T-helper 17 cell (primary cell): ENCODE measurements around the gene ARID5B. TPM values are rescaled to one million over a fixed set of nuclear protein-coding genes. Genes with fewer than 3 reads are reported as not detected.

ENCODE experiments used
- ATAC-seq: fragments of 150-1000 bp; cut with Tn5 transposase; 2 replicates; pipeline ENCODE4 v1.10.0; 2021; ENCODE audit warnings: mild to moderate bottlenecking, moderate library complexity
- DNase-seq, 3 donors: peaks; one replicate each; pipeline versions ENCODE4 v3.0.0 to v3.0.0-alpha.2; 2020 to 2021
- H3K9me3 ChIP-seq: one replicate; pipeline ENCODE4 v1.7.0; 2013; ENCODE audit warnings: low read length, mild to moderate bottlenecking; ENCODE audit not compliant: control insufficient read depth, poor library complexity, severe bottlenecking
- H3K27ac Mint-ChIP-seq: one replicate; pipeline ENCODE4 v1.8.0; 2022; ENCODE audit warnings: mild to moderate bottlenecking, moderate library complexity, mixed read lengths
- H3K27me3 Mint-ChIP-seq: one replicate; pipeline ENCODE4 v1.8.0; 2022; ENCODE audit warnings: mixed read lengths
- H3K36me3 Mint-ChIP-seq: one replicate; pipeline ENCODE4 v1.8.0; 2022; ENCODE audit warnings: low read depth, mixed read lengths
- H3K4me1 Mint-ChIP-seq: one replicate; pipeline ENCODE4 v1.8.0; 2022; ENCODE audit warnings: mild to moderate bottlenecking, mixed read lengths
- H3K4me3 Mint-ChIP-seq: one replicate; pipeline ENCODE4 v1.8.0; 2022; ENCODE audit warnings: mild to moderate bottlenecking, moderate library complexity, mixed read lengths
- total RNA-seq, 4 donors: library from RNA in 2 of 4; stranded (reverse) in 2 of 4; gene quantifications; one replicate each; pipeline ENCODE4 v1.2.3 and lab custom pipeline; 2022 to 2026

ARID5B gene
- total RNA-seq, 2 donors from 2014 or later: 58.2 to 67.6 TPM

DNA sequence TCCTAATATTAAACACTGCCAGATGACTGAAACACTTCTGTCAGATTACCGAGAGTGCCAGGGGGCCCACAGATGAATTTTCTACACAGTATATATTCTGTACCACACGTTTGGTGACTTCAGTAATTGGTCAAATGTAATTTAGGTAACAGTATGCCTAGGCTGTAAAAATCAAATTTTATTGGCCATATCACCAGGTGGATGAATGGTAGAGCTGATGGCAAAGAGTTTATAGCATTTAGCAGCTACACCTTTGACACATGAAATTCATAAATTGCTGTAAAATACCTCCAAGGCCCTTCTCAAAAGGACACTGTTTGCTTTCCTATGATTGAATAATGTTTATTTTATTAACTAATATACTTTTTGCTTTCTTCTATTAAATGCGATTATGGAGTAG is 101.3 kb downstream of the ARID5B start:
- H3K4me3 Mint-ChIP-seq: no peak overlapping the region
- ATAC-seq (no peak), DNase-seq (no peak)
- peaks cover 28% of the 10 kb centered on the region for H3K4me1 Mint-ChIP-seq
- no peaks in the 10 kb centered on the region for H3K9me3 ChIP-seq
- no peaks in the 10 kb centered on the region for H3K27me3 Mint-ChIP-seq
- peak overlapping the region; percentile 74 for H3K27ac Mint-ChIP-seq
- peaks cover 11% of the 10 kb centered on the region for H3K36me3 Mint-ChIP-seq

DNA sequence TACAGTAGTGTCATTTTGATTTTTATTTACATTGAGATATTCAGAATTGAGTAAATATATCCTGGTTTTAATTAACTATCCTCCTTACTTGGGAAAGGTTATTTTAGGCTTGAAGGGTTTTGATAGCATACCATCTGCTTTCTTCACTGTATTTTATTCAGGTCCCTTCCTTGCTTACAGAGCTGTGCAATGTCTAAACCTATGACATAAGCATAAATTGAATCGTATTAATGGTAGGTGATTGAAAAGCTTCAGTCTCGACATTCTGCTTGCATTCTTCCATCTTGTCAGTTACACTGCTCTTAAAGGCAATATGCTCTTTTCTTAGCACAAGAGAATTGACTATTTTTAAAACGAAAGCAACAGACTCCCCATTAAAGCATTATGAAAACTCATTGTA is 102.5 kb downstream of the ARID5B start:
- Mint-ChIP-seq H3K4me3 (no peak overlapping the region), H3K27me3 (no peaks in the 10 kb centered on the region), H3K27ac (no peak overlapping the region), H3K36me3 (peaks cover 11% of the 10 kb centered on the region), H3K4me1 (peaks cover 28% of the 10 kb centered on the region)
- no peaks in the 10 kb centered on the region for H3K9me3 ChIP-seq
- no peak for DNase-seq
- no peak for ATAC-seq

DNA sequence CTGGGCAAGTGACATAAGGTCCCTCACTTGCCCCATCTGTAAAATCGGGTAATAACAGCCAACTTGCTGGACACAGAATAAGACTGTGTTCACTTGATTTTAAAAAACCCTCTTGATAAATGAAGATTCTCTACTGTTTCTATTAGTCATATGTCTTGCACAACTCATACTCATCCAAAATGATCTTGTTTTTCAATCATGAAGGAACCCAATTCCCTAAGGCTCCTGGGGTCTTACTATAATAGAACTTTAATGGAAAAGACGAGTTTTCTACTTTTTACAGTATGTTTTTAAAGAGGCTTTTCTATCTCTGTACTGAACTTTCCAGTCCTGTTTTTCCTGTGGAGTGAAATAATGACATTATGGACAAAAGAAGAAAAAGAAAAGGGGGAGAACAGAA is 103.8 kb downstream of the ARID5B start:
- Mint-ChIP-seq H3K27me3 (no peaks in the 10 kb centered on the region), H3K4me3 (no peak overlapping the region), H3K4me1 (peaks cover 28% of the 10 kb centered on the region), H3K36me3 (peaks cover 9% of the 10 kb centered on the region), H3K27ac (peak overlapping the region; percentile 48)
- ATAC-seq: no peak
- no peaks in the 10 kb centered on the region for H3K9me3 ChIP-seq
- DNase-seq: no peak

DNA sequence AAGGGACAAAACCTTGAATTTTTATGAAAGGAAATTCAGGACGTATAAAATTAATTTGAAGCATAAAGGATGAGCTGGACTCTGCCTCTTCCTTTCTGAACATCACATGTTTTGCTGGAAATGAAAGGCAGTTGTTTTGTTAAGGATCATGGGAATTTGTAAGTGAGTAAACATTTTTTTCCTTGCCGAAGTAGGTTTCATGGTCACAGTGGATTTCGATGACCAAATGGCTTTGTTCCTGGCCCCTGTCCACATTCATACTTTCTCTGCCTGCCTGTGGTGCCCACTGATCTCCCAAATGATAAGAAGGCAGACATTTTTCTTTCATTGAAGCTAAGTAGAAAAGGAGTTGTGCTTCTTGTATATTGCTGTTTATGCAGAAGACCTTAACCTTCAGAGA is 104.2 kb downstream of the ARID5B start:
- ATAC-seq: no peak
- Mint-ChIP-seq H3K4me3 (no peak overlapping the region), H3K27me3 (no peaks in the 10 kb centered on the region), H3K27ac (peak overlapping the region; percentile 48), H3K36me3 (peaks cover 7% of the 10 kb centered on the region), H3K4me1 (peaks cover 26% of the 10 kb centered on the region)
- H3K9me3 ChIP-seq: no peaks in the 10 kb centered on the region
- no peak for DNase-seq

DNA sequence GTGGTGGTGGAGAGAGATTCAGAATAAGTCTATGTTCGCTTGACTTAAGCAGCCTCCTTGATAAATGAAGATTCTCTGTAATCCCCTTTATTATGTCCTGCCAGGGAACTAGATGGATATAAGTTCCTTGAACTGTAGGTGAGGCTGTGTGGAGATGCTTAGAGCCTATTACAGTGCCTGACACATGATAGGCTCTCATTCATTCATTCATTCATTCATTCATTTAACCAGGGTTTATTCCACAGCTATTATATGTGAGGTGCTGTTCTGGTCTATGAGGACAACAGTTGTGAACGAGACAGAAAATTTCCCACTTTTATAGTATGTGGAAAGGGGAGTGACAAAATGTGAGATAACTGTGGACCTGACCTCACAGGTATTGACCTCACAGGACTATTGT is 105.6 kb downstream of the ARID5B start:
- H3K4me3 Mint-ChIP-seq: no peak overlapping the region
- H3K4me1 Mint-ChIP-seq: peaks cover 19% of the 10 kb centered on the region
- H3K27me3 Mint-ChIP-seq: no peaks in the 10 kb centered on the region
- ATAC-seq (no peak), DNase-seq (no peak)
- H3K36me3 Mint-ChIP-seq: peaks cover 8% of the 10 kb centered on the region
- H3K9me3 ChIP-seq: no peaks in the 10 kb centered on the region
- H3K27ac Mint-ChIP-seq: peak overlapping the region; percentile 0

DNA sequence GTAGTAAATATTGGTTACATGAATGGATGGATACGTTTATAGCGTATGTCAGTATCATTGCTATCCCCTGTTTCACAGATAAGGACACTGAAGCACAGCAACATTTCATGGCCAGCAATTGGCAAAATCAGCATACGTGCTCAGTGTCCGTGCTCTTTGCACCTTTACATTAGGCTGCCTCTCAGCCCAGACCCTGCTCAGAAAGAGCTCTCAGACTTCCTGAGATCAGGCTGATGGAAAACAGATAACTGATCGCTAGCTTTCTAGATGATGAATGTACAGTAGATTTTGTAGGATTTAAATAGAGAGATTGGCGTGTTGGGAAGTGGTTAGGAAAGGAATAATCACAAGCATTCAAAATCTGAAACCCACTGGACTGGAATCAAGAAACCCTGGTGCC is 106.7 kb downstream of the ARID5B start:
- H3K36me3 Mint-ChIP-seq: peaks cover 6% of the 10 kb centered on the region
- ATAC-seq (no peak), DNase-seq (no peak)
- no peak overlapping the region for H3K4me3 Mint-ChIP-seq
- no peaks in the 10 kb centered on the region for H3K9me3 ChIP-seq
- H3K27ac Mint-ChIP-seq: no peak overlapping the region
- H3K4me1 Mint-ChIP-seq: peaks cover 16% of the 10 kb centered on the region
- H3K27me3 Mint-ChIP-seq: no peaks in the 10 kb centered on the region

DNA sequence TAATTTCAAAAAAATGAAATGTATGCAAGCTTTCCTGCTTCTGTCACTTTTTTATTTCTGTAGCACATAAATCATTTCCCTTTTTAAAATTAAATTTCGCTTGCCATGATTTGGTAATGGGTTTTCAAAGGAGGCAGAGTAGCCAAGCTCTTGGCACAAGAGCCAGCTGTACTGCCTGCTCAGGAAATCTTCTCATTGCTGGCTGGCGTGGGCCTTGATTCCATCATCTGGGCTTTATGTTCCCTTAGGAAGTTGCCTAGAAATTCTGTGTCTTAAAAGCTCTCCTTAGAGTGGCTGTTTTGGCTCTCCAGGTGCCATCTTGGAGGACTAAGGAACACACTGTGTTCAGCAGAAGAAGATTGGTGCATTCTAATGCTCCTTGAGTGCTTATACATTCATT is 107.4 kb downstream of the ARID5B start:
- Mint-ChIP-seq H3K27ac (no peak overlapping the region), H3K4me1 (peaks cover 16% of the 10 kb centered on the region), H3K27me3 (no peaks in the 10 kb centered on the region), H3K36me3 (peaks cover 6% of the 10 kb centered on the region), H3K4me3 (no peak overlapping the region)
- no peak for DNase-seq
- H3K9me3 ChIP-seq: no peaks in the 10 kb centered on the region
- ATAC-seq: no peak

DNA sequence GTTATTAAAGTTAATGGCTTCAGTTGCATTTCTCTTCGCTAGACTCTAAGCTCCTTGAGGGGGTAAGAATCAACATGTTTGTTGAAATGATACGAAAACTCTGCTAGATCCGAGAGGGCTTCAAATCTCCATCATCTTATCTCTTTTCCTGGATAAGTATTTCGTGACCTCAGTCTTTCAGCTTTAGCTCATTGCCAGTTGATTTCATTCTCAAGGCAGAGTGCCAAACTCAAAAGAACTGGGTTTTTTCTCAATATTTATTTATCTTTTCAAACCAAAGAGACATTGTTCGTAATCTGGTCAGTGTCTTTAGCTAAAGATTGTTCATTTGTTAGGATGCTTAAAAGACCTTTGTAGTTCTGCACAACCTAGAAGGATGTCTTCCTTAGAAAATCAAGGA is 108.9 kb downstream of the ARID5B start:
- DNase-seq (no peak), ATAC-seq (no peak)
- no peaks in the 10 kb centered on the region for H3K9me3 ChIP-seq
- Mint-ChIP-seq H3K36me3 (peaks cover 5% of the 10 kb centered on the region), H3K4me3 (no peak overlapping the region), H3K27me3 (no peaks in the 10 kb centered on the region), H3K27ac (no peak overlapping the region), H3K4me1 (peaks cover 12% of the 10 kb centered on the region)

DNA sequence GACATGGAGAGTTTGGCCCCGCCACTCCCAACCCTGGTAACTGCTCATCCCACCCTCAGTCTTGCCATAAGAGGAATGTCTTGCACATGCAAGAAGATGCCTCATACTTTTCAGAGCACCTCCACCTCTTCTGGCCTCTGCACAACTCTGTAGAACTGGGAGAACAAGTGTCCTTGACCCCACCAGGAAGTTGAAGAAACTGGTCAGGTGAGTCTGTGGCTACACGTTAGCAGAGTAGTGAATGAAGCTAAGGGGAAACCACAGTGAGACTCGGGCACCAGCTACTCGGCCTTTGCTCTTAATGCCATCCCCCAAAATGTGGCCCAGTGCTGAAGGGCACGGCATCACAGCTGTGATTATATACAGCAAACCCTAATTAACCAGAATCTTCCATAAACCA is 110.1 kb downstream of the ARID5B start:
- Mint-ChIP-seq H3K27me3 (no peaks in the 10 kb centered on the region), H3K36me3 (peaks cover 3% of the 10 kb centered on the region), H3K27ac (no peak overlapping the region), H3K4me3 (no peak overlapping the region), H3K4me1 (peaks cover 8% of the 10 kb centered on the region)
- no peaks in the 10 kb centered on the region for H3K9me3 ChIP-seq
- DNase-seq: no peak
- ATAC-seq: no peak

DNA sequence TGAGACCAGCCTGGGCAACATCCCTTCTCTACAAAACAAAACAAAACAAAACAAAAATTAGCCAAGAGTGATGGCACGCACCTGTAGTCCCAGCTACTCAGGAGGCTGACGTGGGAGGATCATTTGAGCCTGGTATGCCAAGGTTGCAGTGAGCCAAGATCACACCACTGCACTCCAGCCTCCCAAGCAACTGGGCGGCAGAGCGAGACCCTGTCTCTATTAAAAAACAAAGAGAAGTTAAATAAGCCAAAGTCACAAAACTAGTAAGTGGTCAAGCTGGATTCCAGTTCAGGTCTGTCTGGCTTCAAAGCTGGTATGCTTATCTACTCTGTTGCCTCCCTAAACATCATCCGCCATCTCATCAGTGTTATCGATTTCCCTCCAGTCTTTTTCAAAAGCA is 110.8 kb downstream of the ARID5B start:
- H3K9me3 ChIP-seq: no peaks in the 10 kb centered on the region
- H3K4me3 Mint-ChIP-seq: no peak overlapping the region
- no peak for ATAC-seq
- no peak overlapping the region for H3K27ac Mint-ChIP-seq
- DNase-seq: no peak
- peaks cover 3% of the 10 kb centered on the region for H3K36me3 Mint-ChIP-seq
- no peaks in the 10 kb centered on the region for H3K27me3 Mint-ChIP-seq
- H3K4me1 Mint-ChIP-seq: peaks cover 11% of the 10 kb centered on the region

DNA sequence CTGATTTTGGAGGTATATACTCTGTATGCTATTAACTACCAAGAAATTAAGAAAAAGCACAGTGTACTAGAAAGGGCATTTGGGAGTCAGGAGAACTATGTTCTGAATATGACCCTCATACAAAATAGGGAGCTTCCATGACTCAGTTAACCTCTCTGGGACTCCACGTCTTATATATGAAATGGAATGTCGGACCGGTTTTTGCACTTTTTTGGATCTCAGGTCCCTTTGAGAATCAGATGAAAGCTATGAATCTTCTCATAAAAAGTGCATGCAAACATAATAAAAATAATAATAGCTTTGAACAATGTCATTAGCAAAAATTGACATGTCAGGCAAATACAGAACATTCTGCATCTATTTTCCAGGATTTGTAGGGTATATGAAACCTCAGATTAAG is 113.0 kb downstream of the ARID5B start:
- Mint-ChIP-seq H3K27ac (no peak overlapping the region), H3K36me3 (peaks cover 3% of the 10 kb centered on the region), H3K27me3 (no peaks in the 10 kb centered on the region), H3K4me3 (no peak overlapping the region), H3K4me1 (peaks cover 15% of the 10 kb centered on the region)
- DNase-seq (no peak), ATAC-seq (no peak)
- no peaks in the 10 kb centered on the region for H3K9me3 ChIP-seq

DNA sequence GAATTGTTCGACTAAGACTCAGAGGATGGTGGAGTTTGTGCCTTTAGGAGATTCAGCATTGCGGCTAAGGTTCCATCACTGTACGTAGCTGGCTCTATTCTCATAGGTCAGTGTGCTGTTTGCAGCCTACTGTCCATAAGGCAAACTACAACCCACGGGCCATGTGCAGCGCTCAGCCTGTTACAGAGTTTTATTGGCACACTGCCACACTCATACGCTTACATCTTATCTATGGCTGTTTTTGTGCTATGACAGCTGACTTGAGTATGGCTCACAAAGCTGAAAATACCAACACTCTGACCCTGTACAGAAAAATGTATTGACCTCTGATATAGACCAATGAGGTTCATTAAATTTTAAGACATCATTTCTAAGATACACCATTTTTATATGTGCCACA is 114.5 kb downstream of the ARID5B start:
- no peak for ATAC-seq
- DNase-seq: no peak
- Mint-ChIP-seq H3K27ac (no peak overlapping the region), H3K27me3 (no peaks in the 10 kb centered on the region), H3K36me3 (peaks cover 3% of the 10 kb centered on the region), H3K4me3 (no peak overlapping the region), H3K4me1 (peaks cover 19% of the 10 kb centered on the region)
- H3K9me3 ChIP-seq: no peaks in the 10 kb centered on the region

DNA sequence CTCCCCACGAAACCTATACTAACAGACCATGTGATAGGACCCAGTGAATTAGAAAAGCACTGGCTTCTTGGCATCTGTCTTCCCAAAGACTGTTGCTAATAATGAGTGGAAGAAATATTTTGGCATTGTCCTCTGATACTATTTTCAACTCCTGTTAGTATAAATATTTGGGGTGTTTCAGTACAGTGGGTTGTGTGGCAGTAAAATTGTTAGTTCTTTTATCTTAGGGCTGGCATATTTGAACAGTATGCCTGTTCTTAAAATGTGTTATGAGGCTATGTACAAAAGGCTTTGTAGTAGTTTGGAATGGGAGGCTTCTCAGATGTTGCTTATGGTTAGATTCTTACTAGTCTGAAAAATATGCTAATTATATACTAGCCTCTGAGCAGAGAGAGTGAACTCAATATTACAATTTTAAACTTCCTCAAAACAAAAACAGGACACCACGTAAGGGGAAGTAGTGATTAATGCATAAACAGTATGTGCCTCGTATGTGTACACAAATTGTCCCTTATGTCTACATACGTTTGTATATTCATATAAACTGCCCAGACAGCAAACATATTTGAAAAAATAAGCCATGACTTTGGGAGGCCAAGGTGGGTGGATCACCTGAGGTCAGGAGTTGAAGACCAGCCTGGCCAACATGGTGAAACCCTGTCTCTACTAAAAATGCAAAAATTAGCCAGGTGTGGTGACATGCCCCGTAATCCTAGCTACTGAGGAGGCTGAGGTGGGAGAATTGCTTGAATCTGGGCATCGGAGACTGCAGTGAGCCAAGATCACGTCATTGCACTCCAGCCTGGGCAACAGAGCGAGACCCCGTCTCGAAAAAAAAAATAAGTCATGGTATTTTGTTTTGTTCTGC is 115.4 kb downstream of the ARID5B start:
- no peaks in the 10 kb centered on the region for H3K9me3 ChIP-seq
- Mint-ChIP-seq H3K27me3 (no peaks in the 10 kb centered on the region), H3K27ac (no peak overlapping the region), H3K4me1 (peaks cover 17% of the 10 kb centered on the region), H3K36me3 (no peaks in the 10 kb centered on the region), H3K4me3 (no peak overlapping the region)
- peak; percentile 76 for ATAC-seq
- no peak for DNase-seq

DNA sequence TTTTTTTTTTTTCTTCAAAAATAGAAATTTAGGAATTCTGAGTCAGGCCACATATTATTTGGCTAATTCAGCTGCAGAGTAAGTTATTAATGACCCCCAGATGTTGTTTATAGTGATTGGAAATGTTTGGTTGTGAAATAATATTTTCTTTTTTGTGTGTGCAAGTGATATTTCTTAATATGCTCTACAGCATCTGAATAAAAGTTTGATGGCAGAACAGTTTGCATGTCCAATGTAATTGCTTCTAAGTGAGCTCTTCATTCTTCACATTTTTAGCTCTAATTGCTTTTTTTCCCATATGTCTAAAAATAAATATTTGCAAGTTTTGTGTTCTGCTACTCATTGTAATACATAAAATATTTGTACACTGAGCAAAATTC is 116.0 kb downstream of the ARID5B start:
- peak overlapping the region; percentile 47 for H3K27ac Mint-ChIP-seq
- no peaks in the 10 kb centered on the region for H3K9me3 ChIP-seq
- H3K4me3 Mint-ChIP-seq: no peak overlapping the region
- DNase-seq (no peak), ATAC-seq (no peak)
- H3K27me3 Mint-ChIP-seq: no peaks in the 10 kb centered on the region
- peaks cover 18% of the 10 kb centered on the region for H3K4me1 Mint-ChIP-seq
- no peaks in the 10 kb centered on the region for H3K36me3 Mint-ChIP-seq
